HepG2 (cell line): ENCODE data around the gene TFF2. TPM values are rescaled to one million over a fixed set of nuclear protein-coding genes. Genes with fewer than 3 reads are reported as not detected.

ENCODE experiments used
- ATAC-seq: fragments of 200-7000 bp; cut with Tn5 transposase; 3 replicates; pipeline ENCODE4 v1.9.1; 2020; ENCODE audit warnings: mild to moderate bottlenecking, moderate library complexity
- BruUV-seq: library from RNA; stranded (reverse); fragments of 400-500 nt; replicated peaks from 2 replicates; lab custom pipeline; 2021; lab: Mats Ljungman, UMichigan
- CTCF ChIA-PET: fragments of 300-600 bp; formaldehyde crosslinking; extraction: SDS; loops from one replicate; lab custom pipeline; 2021; ENCODE audit warnings: low total read pairs, inconsistent platforms, low intra/inter-chr PET ratio; lab: Yijun Ruan, JAX
- POLR2A ChIA-PET: fragments of 350-600 bp; sonication (Branson Sonifier 250); formaldehyde crosslinking; loops from one replicate; lab custom pipeline; 2020; ENCODE audit warnings: antibody characterized with exemption, inconsistent platforms; lab: Yijun Ruan, JAX
- DNase-seq: peaks from one replicate; pipeline ENCODE4 v3.0.0-alpha.2; 2015; ENCODE audit warnings: low spot score
- FAIRE-seq: peaks from 3 replicates; lab custom pipeline; 2011; peaks lifted over from hg19 to GRCh38; lab: Jason Lieb, UNC
- H2AFZ ChIP-seq: one replicate; pipeline ENCODE4 v1.6.1; 2011; ENCODE audit warnings: low read length, inconsistent platforms
- H3K27ac ChIP-seq: fragments of 300-600 bp; 3 replicates; pipeline ENCODE4 v1.8.0; 2011; ENCODE audit warnings: mixed run types, mild to moderate bottlenecking, mixed read lengths, low read length, inconsistent platforms; ENCODE audit not compliant: insufficient read depth; ENCODE audit errors: extremely low read length
- H3K27me3 ChIP-seq, 2 experiments: fragments of 200-600 bp in 1 of 2; 2 replicates in 1 of 2; 3 replicates in 1 of 2; pipeline versions ENCODE4 v1.6.0 to v1.8.0; 2011; ENCODE audit warnings: low read length in 2 of 2, mild to moderate bottlenecking in 2 of 2, moderate library complexity in 2 of 2, inconsistent platforms in 1 of 2; ENCODE audit not compliant: insufficient read depth in 2 of 2, control insufficient read depth in 1 of 2
- H3K36me3 ChIP-seq, 2 experiments: fragments of 200-600 bp in 1 of 2; replicated peaks in 1 of 2; 2 replicates in 1 of 2; 3 replicates in 1 of 2; pipeline versions ENCODE4 v1.5.1 to v1.8.0; 2011; ENCODE audit warnings: low read length in 2 of 2, inconsistent platforms in 1 of 2; ENCODE audit not compliant: insufficient read depth in 2 of 2, control insufficient read depth in 1 of 2
- H3K4me1 ChIP-seq: 2 replicates; pipeline ENCODE4 v1.5.1; 2012; ENCODE audit warnings: low read length, inconsistent platforms; ENCODE audit not compliant: insufficient read depth
- H3K4me2 ChIP-seq: 2 replicates; pipeline ENCODE4 v1.6.0; 2011; ENCODE audit warnings: low read depth, low read length, inconsistent platforms
- H3K4me3 ChIP-seq, 3 experiments: fragments of 200-600 bp in 1 of 3; sonication (generic), shearing (Covaris generic) in 1 of 3; replicated peaks in 1 of 3; 2 replicates each; pipeline ENCODE4 v1.5.1; 2011 to 2016; ENCODE audit warnings: low read length in 3 of 3, inconsistent platforms in 2 of 3, low read depth in 2 of 3, mild to moderate bottlenecking in 2 of 3, control low read depth in 1 of 3, mixed read lengths in 1 of 3; ENCODE audit not compliant: insufficient read depth in 1 of 3
- H3K79me2 ChIP-seq: one replicate; pipeline ENCODE4 v1.6.1; 2011; ENCODE audit warnings: low read length, inconsistent platforms; ENCODE audit not compliant: insufficient read depth
- H3K9ac ChIP-seq: 2 replicates; pipeline ENCODE4 v1.6.0; 2011; ENCODE audit warnings: mild to moderate bottlenecking, low read depth, low read length, inconsistent platforms; ENCODE audit not compliant: insufficient read depth
- H3K9me3 ChIP-seq: 2 replicates; pipeline ENCODE4 v1.5.1; 2012; ENCODE audit warnings: mild to moderate bottlenecking, low read length
- H4K20me1 ChIP-seq: 2 replicates; pipeline ENCODE4 v1.6.0; 2011; ENCODE audit warnings: inconsistent platforms, mild to moderate bottlenecking, low read length, moderate library complexity; ENCODE audit not compliant: insufficient read depth
- BRF2 ChIP-seq: sonication (generic); formaldehyde crosslinking; IDR thresholded peaks from 2 replicates; pipeline ENCODE4 v1.8.1; 2022; ENCODE audit warnings: mild to moderate bottlenecking, missing genetic modification reagents
- CREBL2 ChIP-seq: sonication (generic); formaldehyde crosslinking; IDR thresholded peaks from 2 replicates; pipeline ENCODE4 v1.8.1; 2023; ENCODE audit warnings: missing genetic modification reagents, mild to moderate bottlenecking, borderline replicate concordance
- EEA1 ChIP-seq: sonication (generic); formaldehyde crosslinking; IDR thresholded peaks from 2 replicates; pipeline ENCODE4 v1.5.1; 2020; ENCODE audit warnings: mild to moderate bottlenecking, missing genetic modification reagents, borderline replicate concordance
- FOXC1 ChIP-seq: sonication (generic); formaldehyde crosslinking; IDR thresholded peaks from 2 replicates; pipeline ENCODE4 v1.8.0; 2022; ENCODE audit warnings: mild to moderate bottlenecking, missing genetic modification reagents, borderline replicate concordance
- ZC3H13 ChIP-seq: sonication (generic); formaldehyde crosslinking; IDR thresholded peaks from 2 replicates; pipeline ENCODE4 v1.8.1; 2023; ENCODE audit warnings: mild to moderate bottlenecking, missing genetic modification reagents, moderate library complexity
- ZNF136 ChIP-seq: sonication (generic); formaldehyde crosslinking; IDR thresholded peaks from 2 replicates; pipeline ENCODE4 v1.8.1; 2022; ENCODE audit warnings: low read depth, mild to moderate bottlenecking, moderate library complexity, missing genetic modification reagents
- ZNF615 ChIP-seq: sonication (generic); formaldehyde crosslinking; IDR thresholded peaks from 2 replicates; pipeline ENCODE4 v1.5.0; 2020; ENCODE audit warnings: mild to moderate bottlenecking, missing genetic modification reagents, borderline replicate concordance
- ZNF713 ChIP-seq: sonication (generic); formaldehyde crosslinking; IDR thresholded peaks from 2 replicates; pipeline ENCODE4 v1.4.0; 2020; ENCODE audit warnings: mild to moderate bottlenecking, missing genetic modification reagents
- ZSCAN20 ChIP-seq: sonication (generic); formaldehyde crosslinking; IDR thresholded peaks from 2 replicates; pipeline ENCODE4 v1.4.0; 2020; ENCODE audit warnings: missing genetic modification reagents, mild to moderate bottlenecking, borderline replicate concordance
- WGBS: methylation state at CpG from one replicate; pipeline ENCODE4 v1.1.6; 2017; ENCODE audit warnings: low lambda C conversion rate; 5-methylcytosine and 5-hydroxymethylcytosine counted together
- in situ Hi-C: cut with HindIII; loops from 2 replicates; pipeline ENCODE4 v1.10.0; 2017; ENCODE audit warnings: low pct_unique_long_range_greater_than_20kb; ENCODE audit not compliant: extremely low pct_ligation_motif_present
- intact Hi-C: fragments of 100-400 bp; cut with micrococcal nuclease; formaldehyde crosslinking; loops from one replicate; pipeline ENCODE4 v1.10.0; 2022; ENCODE audit not compliant: unreplicated experiment
- polyA plus RNA-seq, 8 experiments: library from polyadenylated mRNA; depleted of rRNA in 3 of 8; stranded (reverse) in 7 of 8; unstranded in 1 of 8; fragments of >200 nt; fragmentation: Illumina TruSeq in 4 of 8; extraction: Trizol in 4 of 8; gene quantifications; 2 replicates each; pipeline versions ENCODE4 v1.2.1 to v1.2.3, GENCODE V29; 2011 to 2016; ENCODE audit warnings: low read depth in 4 of 8, missing spikeins in 1 of 8, mixed read lengths in 1 of 8; ENCODE audit not compliant: insufficient read depth in 1 of 8
- total RNA-seq, 5 experiments: library from RNA; depleted of rRNA; stranded (reverse); fragments of >200 nt; fragmentation: Illumina TruSeq; extraction: Trizol; gene quantifications; 2 replicates each; pipeline ENCODE4 v1.2.3, GENCODE V29; 2016; ENCODE audit warnings: low read depth in 1 of 5

The TFF2 gene
- total and polyA plus RNA-seq, 2 of the 13 experiments (the other 11 are each of a cell fraction or from before 2014, with no cell fraction given) = 1.5 TPM; not detected in 1

GRCh38 chr21:42374864-42375499 lies 24.2 kb upstream of the TFF2 start:
- H3K9ac ChIP-seq = no peak overlapping the region
- intact Hi-C loops (no loop called here), in situ Hi-C loops (no loop called here)

More at GRCh38 chr21:42374864-42375499, 24.2 kb upstream of the TFF2 start:
- ChIA-PET POLR2A (no interaction called here), CTCF (interaction anchor here (0.6 kb wide), 1 partner anchor 53 kb away, joined by 3 read pairs; no protein-coding TSS in a partner anchor)
- TF ChIP-seq CREBL2 (CRISPR knock-in tag) = no peak
- TF ChIP-seq ZNF615 (CRISPR knock-in tag) = no peak
- no peak for TF ChIP-seq ZNF136 (CRISPR knock-in tag)
- TF ChIP-seq BRF2 (CRISPR knock-in tag) = no peak
- TF ChIP-seq ZSCAN20 (CRISPR knock-in tag) = no peak
- no peak for TF ChIP-seq ZC3H13 (CRISPR knock-in tag)
- no peak for TF ChIP-seq EEA1 (CRISPR knock-in tag)
- TF ChIP-seq FOXC1 (CRISPR knock-in tag) = no peak
- TF ChIP-seq ZNF713 (CRISPR knock-in tag) = no peak
- Histone ChIP-seq H3K4me3 (no peak overlapping the region), H3K9me3 (no peaks in the 10 kb centered on the region), H3K36me3 (no peaks in the 10 kb centered on the region), H3K4me1 (no peaks in the 10 kb centered on the region), H3K79me2 (no peaks in the 10 kb centered on the region), H3K27me3 (peaks cover 0 to 1% of the 10 kb centered on the region in 2 experiments; a peak in 1 of 5 replicates), H3K27ac (no peak overlapping the region), H4K20me1 (no peaks in the 10 kb centered on the region), H2AFZ (no peak overlapping the region), H3K4me2 (no peak overlapping the region)
- ATAC-seq = no peak
- BruUV-seq = no TSS peak
- no peak for FAIRE-seq
- 91% methylated on average over 23 of the region's 23 CpGs for WGBS
- no peak for DNase-seq
